ENCODE data around the gene NCEH1.

- no peak for TF ChIP-seq CTCF (IDR thresholded peaks at IDR 0.05)
- no peak for TF ChIP-seq POLR2A (IDR thresholded peaks at IDR 0.05)
- TF ChIP-seq POLR2AphosphoS5 (IDR thresholded peaks at IDR 0.05), result no peak
- TF ChIP-seq EP300 (IDR thresholded peaks at IDR 0.05), result no peak
These were observed 63.0 kb downstream of the NCEH1 start for GRCh38 chr3:172647823-172648222.
